ENCODE results near the gene SPG21.

The SPG21 gene

GRCh38 chr15:64970698-64971097 lies 19.0 kb downstream of the SPG21 start:
- H3K36me3 ChIP-seq (ENCODE audit: control insufficient read depth in 5 of 5, insufficient read depth in 5 of 5, low read length in 5 of 5), result peaks cover 31 to 71% (median 49%) of the 10 kb centered on the region in 5 donors
- H3K27me3 ChIP-seq (ENCODE audit: control insufficient read depth in 5 of 5, insufficient read depth in 4 of 5, low read length in 5 of 5), result no peaks in the 10 kb centered on the region
- no peak overlapping the region for H3K27ac ChIP-seq (ENCODE audit: low read depth, low read length)
- H3K9ac ChIP-seq (ENCODE audit: low read length in 5 of 5), result no peak overlapping the region
- H3K4me1 ChIP-seq (ENCODE audit: control insufficient read depth in 5 of 5, insufficient read depth in 5 of 5, low read length in 5 of 5), result no peaks in the 10 kb centered on the region
- no peaks in the 10 kb centered on the region for H3K9me3 ChIP-seq (ENCODE audit: control insufficient read depth in 5 of 5, low read length in 5 of 5)
- H3K4me3 ChIP-seq (ENCODE audit: low read depth in 1 of 5, low read length in 5 of 5), result no peak overlapping the region

GRCh38 chr15:64969401-64969800 lies 20.3 kb downstream of the SPG21 start:
- Histone ChIP-seq H3K36me3 (ENCODE audit: control insufficient read depth in 5 of 5, insufficient read depth in 5 of 5, low read length in 5 of 5) (peaks cover 30 to 77% (median 54%) of the 10 kb centered on the region in 5 donors), H3K27ac (ENCODE audit: low read depth, low read length) (no peak overlapping the region), H3K9ac (ENCODE audit: low read length in 5 of 5) (no peak overlapping the region), H3K9me3 (ENCODE audit: control insufficient read depth in 5 of 5, low read length in 5 of 5) (no peaks in the 10 kb centered on the region), H3K4me3 (ENCODE audit: low read depth in 1 of 5, low read length in 5 of 5) (no peak overlapping the region), H3K4me1 (ENCODE audit: control insufficient read depth in 5 of 5, insufficient read depth in 5 of 5, low read length in 5 of 5) (no peaks in the 10 kb centered on the region), H3K27me3 (ENCODE audit: control insufficient read depth in 5 of 5, insufficient read depth in 4 of 5, low read length in 5 of 5) (no peaks in the 10 kb centered on the region)

DNA sequence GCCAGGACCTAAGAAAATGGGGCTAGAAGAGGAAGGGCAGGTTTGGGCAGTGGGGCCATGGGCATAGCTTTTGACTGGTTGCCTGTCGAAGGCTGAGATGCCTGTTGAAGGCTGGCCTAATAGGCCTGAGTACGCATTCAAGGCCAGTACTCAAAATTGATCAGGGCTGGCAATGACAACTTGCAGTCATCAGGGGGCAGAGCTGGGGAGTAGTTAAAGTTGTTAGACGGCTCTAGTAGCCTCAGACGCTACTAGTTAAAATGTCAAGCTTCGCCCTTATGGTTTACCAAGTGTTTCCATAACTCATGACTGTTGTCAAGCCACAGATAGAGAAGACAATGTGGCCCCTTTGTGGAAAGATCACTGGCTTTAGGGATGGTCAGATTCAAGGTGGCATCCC lies 28.7 kb downstream of the SPG21 start:
- Histone ChIP-seq H3K27me3 (ENCODE audit: control insufficient read depth in 5 of 5, insufficient read depth in 4 of 5, low read length in 5 of 5) (no peaks in the 10 kb centered on the region), H3K9me3 (ENCODE audit: control insufficient read depth in 5 of 5, low read length in 5 of 5) (no peaks in the 10 kb centered on the region), H3K4me1 (ENCODE audit: control insufficient read depth in 5 of 5, insufficient read depth in 5 of 5, low read length in 5 of 5) (no peaks in the 10 kb centered on the region), H3K36me3 (ENCODE audit: control insufficient read depth in 5 of 5, insufficient read depth in 5 of 5, low read length in 5 of 5) (peaks cover 22 to 91% (median 77%) of the 10 kb centered on the region in 5 donors), H3K9ac (ENCODE audit: low read length in 5 of 5) (no peak overlapping the region), H3K4me3 (ENCODE audit: low read depth in 1 of 5, low read length in 5 of 5) (no peak overlapping the region), H3K27ac (ENCODE audit: low read depth, low read length) (no peak overlapping the region)

GRCh38 chr15:64960153-64960552 lies 29.6 kb downstream of the SPG21 start:
- H3K4me1 ChIP-seq (ENCODE audit: control insufficient read depth in 5 of 5, insufficient read depth in 5 of 5, low read length in 5 of 5), result no peaks in the 10 kb centered on the region
- no peaks in the 10 kb centered on the region for H3K27me3 ChIP-seq (ENCODE audit: control insufficient read depth in 5 of 5, insufficient read depth in 4 of 5, low read length in 5 of 5)
- H3K9me3 ChIP-seq (ENCODE audit: control insufficient read depth in 5 of 5, low read length in 5 of 5), result no peaks in the 10 kb centered on the region
- H3K27ac ChIP-seq (ENCODE audit: low read depth, low read length), result no peak overlapping the region
- H3K36me3 ChIP-seq (ENCODE audit: control insufficient read depth in 5 of 5, insufficient read depth in 5 of 5, low read length in 5 of 5), result peaks cover 23 to 93% (median 81%) of the 10 kb centered on the region in 5 donors
- H3K9ac ChIP-seq (ENCODE audit: low read length in 5 of 5), result no peak overlapping the region
- no peak overlapping the region for H3K4me3 ChIP-seq (ENCODE audit: low read depth in 1 of 5, low read length in 5 of 5)

GRCh38 chr15:64959128-64959527 lies 30.6 kb downstream of the SPG21 start:
- H3K36me3 ChIP-seq (ENCODE audit: control insufficient read depth in 5 of 5, insufficient read depth in 5 of 5, low read length in 5 of 5), result peaks cover 18 to 85% (median 73%) of the 10 kb centered on the region in 5 donors
- H3K4me3 ChIP-seq (ENCODE audit: low read depth in 1 of 5, low read length in 5 of 5), result no peak overlapping the region
- no peak overlapping the region for H3K9ac ChIP-seq (ENCODE audit: low read length in 5 of 5)
- no peaks in the 10 kb centered on the region for H3K9me3 ChIP-seq (ENCODE audit: control insufficient read depth in 5 of 5, low read length in 5 of 5)
- no peak overlapping the region for H3K27ac ChIP-seq (ENCODE audit: low read depth, low read length)
- no peaks in the 10 kb centered on the region for H3K27me3 ChIP-seq (ENCODE audit: control insufficient read depth in 5 of 5, insufficient read depth in 4 of 5, low read length in 5 of 5)
- no peaks in the 10 kb centered on the region for H3K4me1 ChIP-seq (ENCODE audit: control insufficient read depth in 5 of 5, insufficient read depth in 5 of 5, low read length in 5 of 5)

- H3K4me1 ChIP-seq (ENCODE audit: control insufficient read depth in 5 of 5, insufficient read depth in 5 of 5, low read length in 5 of 5), result peaks cover 0 to 5% (median 0%) of the 10 kb centered on the region in 5 donors
- no peak overlapping the region for H3K27ac ChIP-seq (ENCODE audit: low read depth, low read length)
- no peak overlapping the region for H3K4me3 ChIP-seq (ENCODE audit: low read depth in 1 of 5, low read length in 5 of 5)
- peaks cover 0 to 3% (median 0%) of the 10 kb centered on the region in 5 donors for H3K9me3 ChIP-seq (ENCODE audit: control insufficient read depth in 5 of 5, low read length in 5 of 5)
- no peak overlapping the region for H3K9ac ChIP-seq (ENCODE audit: low read length in 5 of 5)
- peaks cover 4 to 37% (median 30%) of the 10 kb centered on the region in 5 donors for H3K36me3 ChIP-seq (ENCODE audit: control insufficient read depth in 5 of 5, insufficient read depth in 5 of 5, low read length in 5 of 5)
- no peaks in the 10 kb centered on the region for H3K27me3 ChIP-seq (ENCODE audit: control insufficient read depth in 5 of 5, insufficient read depth in 4 of 5, low read length in 5 of 5)
Observed at GRCh38 chr15:64954395-64954794, 35.3 kb downstream of the SPG21 start.

DNA sequence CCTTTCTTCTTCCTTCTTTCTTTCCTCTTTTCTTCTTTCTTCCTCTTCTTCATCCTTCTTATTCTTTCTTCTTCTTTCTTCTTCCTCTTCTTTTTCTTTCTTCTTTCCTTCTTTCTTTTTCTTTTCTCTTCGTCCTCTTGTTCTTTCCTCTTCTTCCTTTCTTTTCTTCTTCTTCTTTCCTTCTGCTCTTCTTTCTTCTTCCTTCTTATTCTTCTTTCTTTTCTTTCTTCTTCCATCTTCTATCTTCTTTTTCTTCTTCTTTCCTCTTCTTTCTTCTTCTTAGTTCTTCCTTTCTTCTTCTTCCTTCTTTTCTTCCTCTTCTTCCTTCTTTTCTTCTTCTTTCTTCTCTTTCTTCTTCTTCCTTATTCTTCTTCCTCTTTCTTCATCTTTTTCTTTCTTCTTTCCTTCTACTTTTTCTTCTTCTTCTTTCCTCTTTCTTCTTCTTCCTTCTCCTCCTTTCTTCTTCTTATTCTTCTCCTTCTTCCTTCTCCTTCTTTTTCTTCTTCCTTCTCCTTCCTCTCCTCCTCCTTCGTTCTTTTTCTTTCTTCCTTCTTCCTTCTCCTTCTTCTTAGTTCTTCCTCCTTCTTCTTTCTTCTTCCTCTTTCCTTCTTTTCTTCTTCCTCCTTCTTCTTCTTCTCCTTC lies 37.8 kb downstream of the SPG21 start:
- Histone ChIP-seq H3K9ac (ENCODE audit: low read length in 5 of 5) (no peak overlapping the region), H3K36me3 (ENCODE audit: control insufficient read depth in 5 of 5, insufficient read depth in 5 of 5, low read length in 5 of 5) (peaks cover 4 to 26% (median 18%) of the 10 kb centered on the region in 5 donors), H3K4me1 (ENCODE audit: control insufficient read depth in 5 of 5, insufficient read depth in 5 of 5, low read length in 5 of 5) (peaks cover 0 to 6% (median 0%) of the 10 kb centered on the region in 5 donors), H3K4me3 (ENCODE audit: low read depth in 1 of 5, low read length in 5 of 5) (no peak overlapping the region), H3K9me3 (ENCODE audit: control insufficient read depth in 5 of 5, low read length in 5 of 5) (peaks cover 0 to 3% (median 0%) of the 10 kb centered on the region in 5 donors), H3K27me3 (ENCODE audit: control insufficient read depth in 5 of 5, insufficient read depth in 4 of 5, low read length in 5 of 5) (no peaks in the 10 kb centered on the region), H3K27ac (ENCODE audit: low read depth, low read length) (no peak overlapping the region)

DNA sequence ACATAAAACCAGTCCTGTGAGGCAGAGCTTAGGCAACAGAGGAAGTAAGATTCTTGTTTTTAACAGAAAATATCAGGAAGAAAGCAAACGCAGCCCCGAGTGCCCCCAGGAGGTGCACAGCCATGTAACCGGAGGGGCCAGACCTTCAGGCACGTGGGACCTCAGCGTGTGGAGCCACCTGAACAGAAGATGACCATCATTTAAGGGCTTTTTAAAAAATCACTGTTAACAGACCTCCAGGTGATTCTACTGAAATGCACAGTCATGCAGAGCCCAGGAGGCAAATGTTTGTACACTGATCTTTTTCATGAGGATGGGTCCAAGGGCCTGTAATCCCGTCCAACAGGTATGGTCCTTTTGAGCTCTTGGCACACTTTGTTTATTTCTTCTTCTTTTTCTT lies 38.8 kb downstream of the SPG21 start:
- H3K36me3 ChIP-seq (ENCODE audit: control insufficient read depth in 5 of 5, insufficient read depth in 5 of 5, low read length in 5 of 5), result peaks cover 3 to 17% (median 13%) of the 10 kb centered on the region in 5 donors
- no peaks in the 10 kb centered on the region for H3K27me3 ChIP-seq (ENCODE audit: control insufficient read depth in 5 of 5, insufficient read depth in 4 of 5, low read length in 5 of 5)
- peaks cover 0 to 6% (median 0%) of the 10 kb centered on the region in 5 donors for H3K4me1 ChIP-seq (ENCODE audit: control insufficient read depth in 5 of 5, insufficient read depth in 5 of 5, low read length in 5 of 5)
- no peak overlapping the region for H3K27ac ChIP-seq (ENCODE audit: low read depth, low read length)
- H3K4me3 ChIP-seq (ENCODE audit: low read depth in 1 of 5, low read length in 5 of 5), result no peak overlapping the region
- H3K9ac ChIP-seq (ENCODE audit: low read length in 5 of 5), result no peak overlapping the region
- H3K9me3 ChIP-seq (ENCODE audit: control insufficient read depth in 5 of 5, low read length in 5 of 5), result peaks cover 0 to 3% (median 0%) of the 10 kb centered on the region in 5 donors

- no peak overlapping the region for H3K4me3 ChIP-seq (ENCODE audit: low read depth in 1 of 5, low read length in 5 of 5)
- H3K27ac ChIP-seq (ENCODE audit: low read depth, low read length), result no peak overlapping the region
- no peaks in the 10 kb centered on the region for H3K27me3 ChIP-seq (ENCODE audit: control insufficient read depth in 5 of 5, insufficient read depth in 4 of 5, low read length in 5 of 5)
- H3K9ac ChIP-seq (ENCODE audit: low read length in 5 of 5), result no peak overlapping the region
- H3K9me3 ChIP-seq (ENCODE audit: control insufficient read depth in 5 of 5, low read length in 5 of 5), result peaks cover 0 to 3% (median 0%) of the 10 kb centered on the region in 5 donors
- H3K4me1 ChIP-seq (ENCODE audit: control insufficient read depth in 5 of 5, insufficient read depth in 5 of 5, low read length in 5 of 5), result peaks cover 0 to 6% (median 0%) of the 10 kb centered on the region in 5 donors
- H3K36me3 ChIP-seq (ENCODE audit: control insufficient read depth in 5 of 5, insufficient read depth in 5 of 5, low read length in 5 of 5), result peaks cover 0 to 8% (median 5%) of the 10 kb centered on the region in 5 donors
Observed at GRCh38 chr15:64949383-64950186, 40.1 kb downstream of the SPG21 start.

- H3K4me3 ChIP-seq (ENCODE audit: low read depth in 1 of 5, low read length in 5 of 5), result no peak overlapping the region
- peaks cover 0 to 3% (median 0%) of the 10 kb centered on the region in 5 donors for H3K9me3 ChIP-seq (ENCODE audit: control insufficient read depth in 5 of 5, low read length in 5 of 5)
- no peak overlapping the region for H3K27ac ChIP-seq (ENCODE audit: low read depth, low read length)
- peaks cover 0 to 8% (median 5%) of the 10 kb centered on the region in 5 donors for H3K36me3 ChIP-seq (ENCODE audit: control insufficient read depth in 5 of 5, insufficient read depth in 5 of 5, low read length in 5 of 5)
- no peak overlapping the region for H3K9ac ChIP-seq (ENCODE audit: low read length in 5 of 5)
- no peaks in the 10 kb centered on the region for H3K27me3 ChIP-seq (ENCODE audit: control insufficient read depth in 5 of 5, insufficient read depth in 4 of 5, low read length in 5 of 5)
- H3K4me1 ChIP-seq (ENCODE audit: control insufficient read depth in 5 of 5, insufficient read depth in 5 of 5, low read length in 5 of 5), result peaks cover 0 to 6% (median 0%) of the 10 kb centered on the region in 5 donors
Observed at GRCh38 chr15:64948916-64949315, 40.8 kb downstream of the SPG21 start.

Data from subcutaneous abdominal adipose tissue (tissue), 5 donors.